ENCODE results near the gene GLTP. TPM values are rescaled to one million over a fixed set of nuclear protein-coding genes. Genes with fewer than 3 reads are reported as not detected.

The GLTP gene
- total RNA-seq, 2 donors from 2014 or later, result 22.7 to 28.5 TPM

- intact Hi-C loops (cut with DNase I), result no loop called here
- DNase-seq, result no peak
- no peak for ATAC-seq
These were observed 49.6 kb downstream of the GLTP start for GRCh38 chr12:109830718-109831117.

- ATAC-seq (no peak), DNase-seq (no peak)
- intact Hi-C loops (cut with DNase I), result no loop called here
These were observed 50.1 kb downstream of the GLTP start for GRCh38 chr12:109830267-109830666.

GRCh38 chr12:109829667-109830066, 50.7 kb downstream of the GLTP start:
- DNase-seq, result no peak
- ATAC-seq, result no peak
- intact Hi-C loops (cut with DNase I), result no loop called here

GRCh38 chr12:109828754-109829511, 51.4 kb downstream of the GLTP start:
- no peak for ATAC-seq
- no peak for DNase-seq
- intact Hi-C loops (cut with DNase I), result no loop called here

- DNase-seq (peak; percentile 60), ATAC-seq (peak; percentile 80 to 85)
- intact Hi-C loops (cut with DNase I), result no loop called here
These were observed 52.5 kb downstream of the GLTP start for GRCh38 chr12:109827566-109828550.

- DNase-seq (no peak), ATAC-seq (no peak)
- intact Hi-C loops (cut with DNase I), result no loop called here
These were observed 53.3 kb downstream of the GLTP start for GRCh38 chr12:109827080-109827479.

GRCh38 chr12:109824731-109825130, 55.6 kb downstream of the GLTP start:
- ATAC-seq, result no peak
- intact Hi-C loops (cut with DNase I), result no loop called here
- no peak for DNase-seq

- intact Hi-C loops (cut with DNase I), result no loop called here
- DNase-seq (no peak), ATAC-seq (peak; percentile 50 to 57)
These were observed 57.4 kb downstream of the GLTP start for GRCh38 chr12:109822951-109823411.

- no peak for DNase-seq
- intact Hi-C loops (cut with DNase I), result no loop called here
- no peak for ATAC-seq
These were observed 57.9 kb downstream of the GLTP start for GRCh38 chr12:109822416-109822815.

- ATAC-seq (no peak), DNase-seq (no peak)
- intact Hi-C loops (cut with DNase I), result no loop called here
These were observed 58.4 kb downstream of the GLTP start for GRCh38 chr12:109821968-109822367.

GRCh38 chr12:109820816-109821381, 59.4 kb downstream of the GLTP start:
- intact Hi-C loops (cut with DNase I), result no loop called here
- DNase-seq (no peak), ATAC-seq (no peak)

GRCh38 chr12:109818905-109819500, 61.3 kb downstream of the GLTP start:
- intact Hi-C loops (cut with DNase I), result no loop called here
- ATAC-seq, result no peak
- DNase-seq, result no peak

GRCh38 chr12:109818253-109818652, 62.1 kb downstream of the GLTP start:
- ATAC-seq (no peak), DNase-seq (no peak)
- intact Hi-C loops (cut with DNase I), result no loop called here

GRCh38 chr12:109817627-109818231, 62.6 kb downstream of the GLTP start:
- ATAC-seq (no peak), DNase-seq (no peak)
- intact Hi-C loops (cut with DNase I), result no loop called here

- DNase-seq (no peak), ATAC-seq (no peak)
- intact Hi-C loops (cut with DNase I), result no loop called here
These were observed 63.5 kb downstream of the GLTP start for GRCh38 chr12:109816870-109817269.

GRCh38 chr12:109815757-109816617, 64.4 kb downstream of the GLTP start:
- ATAC-seq (no peak), DNase-seq (no peak)

GRCh38 chr12:109815225-109815624, 65.1 kb downstream of the GLTP start:
- intact Hi-C loops (cut with DNase I), result no loop called here
- DNase-seq (no peak), ATAC-seq (no peak)

More at GRCh38 chr12:109815757-109816617, 64.4 kb downstream of the GLTP start:
- intact Hi-C loops (cut with DNase I), result no loop called here

GRCh38 chr12:109814600-109815150, 65.7 kb downstream of the GLTP start:
- ATAC-seq (no peak), DNase-seq (no peak)
- intact Hi-C loops (cut with DNase I), result no loop called here
